ENCODE data around the gene LMOD3.

DNA sequence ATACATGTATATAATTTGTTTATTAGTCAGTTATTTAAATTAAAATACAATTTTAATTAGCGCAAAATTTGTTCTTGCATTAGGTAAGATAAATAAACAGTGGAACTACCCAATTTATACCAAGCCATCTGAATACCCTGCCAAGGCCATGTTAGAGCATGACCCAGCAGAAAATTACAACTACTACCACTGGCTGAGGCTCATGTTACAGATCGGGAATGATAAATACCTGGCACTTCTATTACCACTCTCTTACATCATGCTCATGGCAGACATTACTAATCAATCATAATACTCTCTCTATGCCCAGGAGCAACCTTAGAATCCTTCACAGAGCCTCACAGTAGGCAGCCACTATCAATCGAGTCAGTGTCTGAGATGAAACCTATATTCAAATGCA, 21.2 kb upstream of the LMOD3 start:
- TF ChIP-seq CTCF (IDR thresholded peaks at IDR 0.05), result no peak
- TF ChIP-seq POLR2A (IDR thresholded peaks at IDR 0.05), result no peak
